C1 segment of cervical spinal cord (tissue), 14 donors: ENCODE measurements around the gene ARHGEF28.

Experiments used
- DNase-seq, 14 donors: peaks; one replicate each; lab custom pipeline; 2025; lab: John Stamatoyannopoulos, UW

The ARHGEF28 gene

GRCh38 chr5:73897893-73898292 lies 271.9 kb downstream of the ARHGEF28 start:
- DNase-seq, result no peak

GRCh38 chr5:73899055-73899454 lies 273.1 kb downstream of the ARHGEF28 start:
- DNase-seq, result no peak

- no peak for DNase-seq
Measured at GRCh38 chr5:73899916-73900315, 273.9 kb downstream of the ARHGEF28 start.

GRCh38 chr5:73900566-73900965 lies 274.6 kb downstream of the ARHGEF28 start:
- no peak for DNase-seq

DNA sequence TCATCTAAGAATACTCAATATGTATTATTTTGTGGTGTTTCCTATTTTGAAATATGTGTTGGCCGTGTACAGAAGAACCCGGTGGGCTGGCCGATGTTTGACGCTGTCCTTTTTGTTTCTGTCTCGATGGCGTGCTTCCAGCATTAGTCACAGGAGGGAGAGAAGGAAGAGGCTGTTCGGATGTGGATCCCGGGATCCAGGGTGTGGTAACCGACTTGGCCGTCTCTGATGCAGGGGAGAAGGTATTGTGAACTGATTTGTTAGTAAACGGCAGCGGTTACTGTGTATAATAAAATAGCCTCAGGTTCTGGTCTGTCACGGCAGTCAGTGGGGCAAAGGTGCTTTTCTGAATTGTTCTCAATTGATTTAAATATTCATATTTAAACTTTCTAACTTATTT lies 275.0 kb downstream of the ARHGEF28 start:
- DNase-seq, result no peak

GRCh38 chr5:73901455-73901854 lies 275.5 kb downstream of the ARHGEF28 start:
- DNase-seq, result no peak

- DNase-seq, result peak in 1 of 14 donors; percentile 51
Measured at GRCh38 chr5:73902327-73903051, 276.5 kb downstream of the ARHGEF28 start.

DNA sequence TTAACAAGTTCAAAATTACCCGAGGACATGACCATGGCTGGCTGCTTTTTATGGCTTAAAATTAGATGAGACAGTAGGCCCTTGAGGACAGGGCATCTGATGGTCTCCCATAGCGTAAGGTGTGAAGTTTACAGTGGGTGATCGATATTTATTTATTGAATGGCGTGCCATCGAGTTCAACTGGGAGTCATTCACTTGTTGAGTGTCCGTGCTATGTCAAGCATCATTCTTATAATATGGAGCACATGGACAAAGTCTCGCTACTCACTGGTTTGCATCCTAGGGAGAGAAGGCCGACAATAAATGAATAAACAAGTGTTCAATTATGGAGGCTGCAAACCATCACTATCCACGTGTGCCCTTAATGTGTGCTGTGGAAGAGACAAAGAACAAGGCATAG lies 277.2 kb downstream of the ARHGEF28 start:
- no peak for DNase-seq

DNA sequence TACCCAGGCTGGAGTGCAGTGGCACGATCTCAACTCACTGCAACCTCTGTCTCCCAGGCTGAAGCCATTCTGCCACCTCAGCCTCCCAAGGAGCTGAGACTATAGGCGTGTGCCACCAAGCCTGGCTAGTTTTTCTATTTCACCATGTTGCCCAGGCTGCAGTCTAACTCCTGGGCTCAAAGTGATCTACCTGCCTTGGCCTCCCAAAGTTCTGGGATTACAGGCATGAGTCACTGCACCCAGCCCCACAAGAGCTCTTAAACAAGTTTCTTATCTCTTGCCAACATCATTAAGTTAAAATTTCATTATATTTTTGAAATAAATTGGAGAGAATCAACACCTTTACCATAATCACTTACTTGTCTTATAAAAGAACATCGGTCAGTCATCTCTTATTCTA lies 280.3 kb downstream of the ARHGEF28 start:
- no peak for DNase-seq

GRCh38 chr5:73907164-73907563 lies 281.2 kb downstream of the ARHGEF28 start:
- no peak for DNase-seq

DNA sequence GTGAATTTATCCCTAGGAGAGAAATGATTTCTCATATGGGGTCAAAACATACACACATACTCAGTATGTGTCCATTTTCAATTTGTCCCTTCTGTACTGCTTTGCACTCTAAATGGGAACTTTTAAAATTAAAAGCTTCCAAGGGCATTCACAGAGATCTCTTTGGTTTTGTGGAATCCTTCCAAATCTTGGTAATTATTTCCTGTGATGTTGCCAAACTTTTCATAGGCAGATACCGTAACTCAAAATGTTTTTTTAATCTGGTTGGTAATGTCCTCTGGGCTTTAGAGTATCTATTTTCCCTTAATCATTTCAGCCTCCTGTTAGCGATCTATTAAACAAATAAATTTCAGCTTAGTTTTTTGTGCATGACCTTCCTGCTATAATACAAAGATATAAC lies 282.4 kb downstream of the ARHGEF28 start:
- DNase-seq, result no peak

DNA sequence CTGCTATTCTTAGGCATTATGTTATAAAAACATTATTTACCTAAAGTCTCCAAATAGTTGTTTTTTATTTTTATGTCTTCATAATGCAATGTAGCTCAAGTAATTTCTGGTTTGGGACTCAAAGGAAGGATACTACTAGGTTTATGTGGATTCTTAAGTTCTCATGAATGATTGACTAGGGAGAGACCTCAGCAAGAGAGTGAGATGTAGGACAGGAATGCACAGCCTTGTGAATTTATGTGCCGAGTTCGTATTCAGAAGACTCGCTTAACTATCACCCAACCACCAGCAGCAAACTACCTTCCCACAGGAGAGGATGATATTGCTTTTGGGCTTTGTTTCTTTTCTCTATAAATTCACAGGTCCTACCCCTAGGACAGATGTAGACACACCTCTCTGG lies 282.9 kb downstream of the ARHGEF28 start:
- DNase-seq, result no peak

- DNase-seq, result no peak
Measured at GRCh38 chr5:73909474-73909873, 283.5 kb downstream of the ARHGEF28 start.

GRCh38 chr5:73911761-73912393 lies 285.9 kb downstream of the ARHGEF28 start:
- DNase-seq, result no peak

DNA sequence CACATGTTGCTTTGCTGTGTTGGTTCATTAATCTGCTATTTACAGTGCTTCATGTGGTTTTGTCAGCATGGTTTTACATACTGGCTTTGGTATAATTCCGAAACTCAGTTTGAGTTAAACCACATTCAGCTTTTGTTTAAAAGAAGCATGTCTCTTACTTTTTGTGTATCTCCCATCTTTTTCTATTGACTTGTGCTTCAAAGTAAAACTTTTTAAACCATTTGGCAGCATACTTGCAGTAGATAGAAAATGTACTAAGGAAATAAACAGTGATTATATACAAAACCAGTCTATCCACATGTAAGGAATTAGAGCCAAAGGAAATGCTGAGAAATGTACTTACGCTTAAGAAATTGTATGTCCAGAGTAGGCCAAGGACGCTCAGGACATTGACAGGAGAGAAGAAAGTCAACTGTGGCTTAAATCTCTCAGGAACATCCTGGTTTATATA lies 286.9 kb downstream of the ARHGEF28 start:
- DNase-seq, result no peak

DNA sequence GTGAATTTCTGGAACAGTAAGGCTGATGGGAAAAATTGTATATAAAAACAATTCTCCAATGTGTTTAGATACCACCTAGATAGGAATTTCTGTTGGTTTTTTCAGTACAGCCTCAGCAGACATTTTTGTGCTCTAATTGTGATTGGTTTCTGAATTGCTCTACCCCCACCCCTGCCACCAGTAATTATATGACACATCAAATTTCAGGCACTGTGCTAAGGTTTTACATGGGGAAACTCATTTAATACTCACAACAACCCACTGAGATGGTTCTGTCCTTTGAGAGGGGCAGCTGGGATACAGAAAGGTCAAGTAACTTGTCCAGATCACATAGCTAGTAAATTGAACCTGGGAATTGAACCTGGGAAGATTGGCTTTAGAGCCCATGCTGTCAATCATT lies 288.0 kb downstream of the ARHGEF28 start:
- DNase-seq, result no peak

DNA sequence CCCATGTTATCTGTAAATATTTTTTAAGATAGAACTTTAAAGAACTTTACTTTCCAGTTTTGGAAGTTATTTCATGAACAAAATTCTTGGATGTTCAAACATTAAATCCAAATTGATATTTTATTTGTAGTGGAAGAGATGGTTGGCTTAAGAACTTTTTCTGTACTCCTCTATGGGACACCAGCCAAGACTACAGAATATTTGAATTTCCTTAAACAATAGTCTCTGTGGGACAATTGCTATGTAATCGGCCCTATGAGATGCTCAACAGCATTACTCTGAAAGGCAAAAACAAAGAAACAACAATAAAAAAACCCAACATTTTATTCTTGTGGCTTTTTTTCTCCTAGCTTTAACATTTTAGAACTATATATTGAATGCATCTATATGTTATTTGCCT lies 289.3 kb downstream of the ARHGEF28 start:
- DNase-seq, result no peak

- DNase-seq, result peak in 2 of 14 donors; percentile 21 to 81
Measured at GRCh38 chr5:73917433-73917832, 291.4 kb downstream of the ARHGEF28 start.

DNA sequence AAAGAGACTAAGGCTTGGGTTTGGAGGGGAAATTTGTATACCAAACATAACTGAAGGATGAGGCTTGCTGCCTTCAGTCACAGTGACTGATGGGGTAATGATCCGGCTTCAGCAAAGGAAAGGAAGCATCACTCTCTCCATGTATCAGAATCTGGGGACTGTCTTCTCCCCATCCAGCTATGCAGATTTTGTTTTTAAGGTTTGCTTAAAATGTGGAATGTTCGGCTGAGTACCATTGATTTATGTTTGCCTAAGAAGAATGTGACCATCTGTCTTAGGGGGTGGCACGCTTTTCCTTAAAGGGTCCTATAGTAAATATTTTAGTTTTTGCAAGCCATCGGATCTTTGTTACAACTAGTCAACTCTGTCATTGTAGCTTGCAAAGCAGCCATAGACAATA lies 291.9 kb downstream of the ARHGEF28 start:
- DNase-seq, result no peak

- no peak for DNase-seq
Measured at GRCh38 chr5:73918791-73919221, 292.8 kb downstream of the ARHGEF28 start.

DNA sequence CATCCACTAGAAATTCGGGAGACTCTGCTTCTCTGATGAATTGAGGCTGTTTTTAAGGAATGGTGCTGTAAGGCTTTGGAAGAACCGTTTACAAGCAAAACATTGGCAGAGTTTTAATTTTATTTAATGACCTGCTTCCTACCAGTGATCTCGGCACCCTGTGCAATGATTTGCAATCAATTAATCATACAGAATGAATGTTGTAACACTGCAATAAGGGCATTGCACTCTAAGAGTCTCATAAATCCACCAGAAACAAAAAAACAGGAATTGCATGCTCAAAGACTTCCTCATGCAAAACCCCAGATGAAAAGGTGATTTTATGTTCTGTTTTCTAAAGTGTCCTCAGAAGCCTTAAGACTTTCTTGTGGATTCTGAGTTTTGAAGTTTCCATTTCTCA lies 295.7 kb downstream of the ARHGEF28 start:
- no peak for DNase-seq

DNA sequence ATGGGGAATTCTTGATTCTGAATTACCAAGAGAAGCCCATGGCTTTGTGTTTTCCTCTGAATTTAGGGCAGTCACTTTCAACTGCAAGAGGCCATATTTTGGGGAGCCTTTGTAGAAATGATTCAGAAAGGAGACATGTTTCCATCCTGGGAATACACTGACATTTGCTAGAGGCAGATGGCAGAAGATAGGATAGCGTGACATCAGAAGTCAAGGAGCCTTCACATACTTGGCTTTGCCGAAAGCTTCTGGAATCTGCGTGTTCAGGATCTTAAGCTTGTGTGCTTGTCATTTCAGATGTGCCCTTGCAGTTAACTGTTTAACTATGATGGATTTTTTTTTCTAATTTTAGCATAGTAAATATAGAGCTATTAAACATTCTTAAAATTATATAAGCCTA lies 296.2 kb downstream of the ARHGEF28 start:
- DNase-seq, result no peak

DNA sequence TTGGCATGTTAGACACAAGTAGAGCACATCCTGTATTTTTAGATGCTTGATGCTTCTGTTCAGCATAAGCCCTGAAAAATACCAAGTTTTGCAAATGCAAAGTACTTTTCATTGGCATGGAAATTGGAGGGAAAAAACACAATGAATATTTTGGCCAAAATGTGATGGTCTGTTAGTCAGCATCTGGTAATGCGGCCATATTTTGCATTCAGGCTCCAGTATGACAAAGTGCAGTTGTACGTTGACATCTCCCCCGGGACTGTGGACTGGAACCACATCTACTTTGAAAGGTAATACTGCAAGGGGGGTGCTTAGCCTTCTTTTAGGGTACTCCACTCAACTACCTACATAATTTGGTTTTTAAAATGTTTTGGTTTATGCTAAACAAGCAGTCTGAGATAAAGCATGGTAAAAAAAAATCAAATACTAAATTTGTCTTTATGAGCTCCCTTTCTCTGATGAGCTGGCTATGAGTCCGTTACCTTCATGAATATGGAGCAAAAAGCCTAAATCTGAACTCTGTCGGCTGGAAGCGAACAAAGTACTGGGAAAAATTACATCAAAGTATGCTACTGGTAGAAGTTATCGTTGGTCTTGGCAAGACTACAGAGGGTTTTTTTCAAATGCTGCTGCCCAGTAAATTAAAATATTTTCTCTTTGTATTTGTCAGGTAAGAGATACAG lies 297.0 kb downstream of the ARHGEF28 start:
- DNase-seq, result no peak
